ENCODE measurements around the gene PRICKLE1.

PRICKLE1 gene

GRCh38 chr12:42588524-42589464 lies 752 bp downstream of the PRICKLE1 start:
- DNase-seq: peak; percentile 34

- peak; percentile 37 for DNase-seq
Observed at GRCh38 chr12:42587601-42588523, 1.7 kb downstream of the PRICKLE1 start.

GRCh38 chr12:42586268-42586667 lies 3.3 kb downstream of the PRICKLE1 start:
- no peak for DNase-seq

- DNase-seq: no peak
Observed at GRCh38 chr12:42585841-42586216, 3.7 kb downstream of the PRICKLE1 start.

- no peak for DNase-seq
Observed at GRCh38 chr12:42585154-42585840, 4.2 kb downstream of the PRICKLE1 start.

- no peak for DNase-seq
Observed at GRCh38 chr12:42584651-42585111, 4.9 kb downstream of the PRICKLE1 start.

GRCh38 chr12:42583016-42583415 lies 6.5 kb downstream of the PRICKLE1 start:
- no peak for DNase-seq

- DNase-seq: no peak
Observed at GRCh38 chr12:42582498-42582897, 7.0 kb downstream of the PRICKLE1 start.

- DNase-seq: no peak
Observed at GRCh38 chr12:42582050-42582449, 7.5 kb downstream of the PRICKLE1 start.

- no peak for DNase-seq
Observed at GRCh38 chr12:42576374-42576773, 13.2 kb downstream of the PRICKLE1 start.

GRCh38 chr12:42575717-42576116 lies 13.8 kb downstream of the PRICKLE1 start:
- DNase-seq: no peak

GRCh38 chr12:42574851-42575266 lies 14.7 kb downstream of the PRICKLE1 start:
- DNase-seq: no peak

- DNase-seq: no peak
Observed at GRCh38 chr12:42571327-42572009, 18.1 kb downstream of the PRICKLE1 start.

- DNase-seq: no peak
Observed at GRCh38 chr12:42570076-42570475, 19.5 kb downstream of the PRICKLE1 start.

GRCh38 chr12:42568952-42569915 lies 20.3 kb downstream of the PRICKLE1 start:
- peak; percentile 60 for DNase-seq

GRCh38 chr12:42565633-42566032 lies 23.9 kb downstream of the PRICKLE1 start:
- DNase-seq: no peak

- no peak for DNase-seq
Observed at GRCh38 chr12:42564996-42565395, 24.6 kb downstream of the PRICKLE1 start.

- DNase-seq: no peak
Observed at GRCh38 chr12:42564556-42564955, 25.0 kb downstream of the PRICKLE1 start.

- no peak for DNase-seq
Observed at GRCh38 chr12:42560977-42561376, 28.6 kb downstream of the PRICKLE1 start.

- no peak for DNase-seq
Observed at GRCh38 chr12:42557586-42558172, 31.9 kb downstream of the PRICKLE1 start.

GRCh38 chr12:42556917-42557316 lies 32.6 kb downstream of the PRICKLE1 start:
- no peak for DNase-seq
